Activated naive CD8-positive, alpha-beta T cell (primary cell): ENCODE data around the gene CERCAM.

ENCODE experiments used
- H3K27ac Mint-ChIP-seq: one replicate; pipeline ENCODE4 v1.8.0; 2021; ENCODE audit warnings: mixed read lengths
- H3K27me3 Mint-ChIP-seq: one replicate; pipeline ENCODE4 v1.8.0; 2021; ENCODE audit warnings: mixed read lengths
- H3K36me3 Mint-ChIP-seq: one replicate; pipeline ENCODE4 v1.8.0; 2021; ENCODE audit warnings: mixed read lengths
- H3K4me1 Mint-ChIP-seq: one replicate; pipeline ENCODE4 v1.8.0; 2021; ENCODE audit warnings: low read depth, mixed read lengths
- H3K4me3 Mint-ChIP-seq: one replicate; pipeline ENCODE4 v1.8.0; 2021; ENCODE audit warnings: mild to moderate bottlenecking, mixed read lengths
- H3K9me3 Mint-ChIP-seq: one replicate; pipeline ENCODE4 v1.8.0; 2021; ENCODE audit warnings: low read depth, mixed read lengths

Gene CERCAM

GRCh38 chr9:128420651-128421481 is at the start of gene CERCAM:
CERCAM (plus strand) TSS chr9:128420857; CDS start chr9:128420878, 21 bp downstream.
- Mint-ChIP-seq H3K4me3 (peak within 1 kb of the TSS; percentile 86), H3K9me3 (no peaks in the 10 kb centered on the region), H3K27me3 (peaks cover 11% of the 10 kb centered on the region), H3K36me3 (no peaks in the 10 kb centered on the region), H3K4me1 (peaks cover 8% of the 10 kb centered on the region), H3K27ac (no peak within 1 kb of the TSS)

- Mint-ChIP-seq H3K4me1 (peaks cover 34% of the 10 kb centered on the region), H3K9me3 (no peaks in the 10 kb centered on the region), H3K36me3 (peaks cover 11% of the 10 kb centered on the region), H3K4me3 (peak overlapping the region; percentile 99), H3K27ac (peak overlapping the region; percentile 85), H3K27me3 (no peaks in the 10 kb centered on the region)
Observed at GRCh38 chr9:128371630-128372117, 49.0 kb upstream of the CERCAM start.

GRCh38 chr9:128372188-128372641 is 48.4 kb upstream of the CERCAM start:
- Mint-ChIP-seq H3K4me3 (peak overlapping the region; percentile 99), H3K9me3 (no peaks in the 10 kb centered on the region), H3K4me1 (peaks cover 36% of the 10 kb centered on the region), H3K27me3 (no peaks in the 10 kb centered on the region), H3K27ac (peak overlapping the region; percentile 85), H3K36me3 (peaks cover 11% of the 10 kb centered on the region)

- Mint-ChIP-seq H3K27me3 (no peaks in the 10 kb centered on the region), H3K4me1 (peaks cover 36% of the 10 kb centered on the region), H3K9me3 (no peaks in the 10 kb centered on the region), H3K27ac (peak overlapping the region; percentile 85), H3K36me3 (peaks cover 11% of the 10 kb centered on the region), H3K4me3 (peak overlapping the region; percentile 99)
Observed at GRCh38 chr9:128372784-128373183, 47.9 kb upstream of the CERCAM start.

GRCh38 chr9:128374221-128374675 is 46.4 kb upstream of the CERCAM start:
- no peak overlapping the region for H3K4me3 Mint-ChIP-seq
- H3K27ac Mint-ChIP-seq = no peak overlapping the region
- H3K36me3 Mint-ChIP-seq = peaks cover 12% of the 10 kb centered on the region
- peaks cover 36% of the 10 kb centered on the region for H3K4me1 Mint-ChIP-seq
- H3K27me3 Mint-ChIP-seq = no peaks in the 10 kb centered on the region
- H3K9me3 Mint-ChIP-seq = no peaks in the 10 kb centered on the region

GRCh38 chr9:128375865-128376264 is 44.8 kb upstream of the CERCAM start:
- Mint-ChIP-seq H3K27ac (no peak overlapping the region), H3K4me1 (peaks cover 28% of the 10 kb centered on the region), H3K27me3 (no peaks in the 10 kb centered on the region), H3K36me3 (peaks cover 12% of the 10 kb centered on the region), H3K4me3 (no peak overlapping the region), H3K9me3 (no peaks in the 10 kb centered on the region)

- H3K27ac Mint-ChIP-seq = no peak overlapping the region
- no peaks in the 10 kb centered on the region for H3K27me3 Mint-ChIP-seq
- peaks cover 2% of the 10 kb centered on the region for H3K36me3 Mint-ChIP-seq
- no peaks in the 10 kb centered on the region for H3K9me3 Mint-ChIP-seq
- no peaks in the 10 kb centered on the region for H3K4me1 Mint-ChIP-seq
- no peak overlapping the region for H3K4me3 Mint-ChIP-seq
Observed at GRCh38 chr9:128382261-128382660, 38.4 kb upstream of the CERCAM start.

- no peaks in the 10 kb centered on the region for H3K27me3 Mint-ChIP-seq
- H3K4me3 Mint-ChIP-seq = no peak overlapping the region
- H3K27ac Mint-ChIP-seq = no peak overlapping the region
- H3K4me1 Mint-ChIP-seq = no peaks in the 10 kb centered on the region
- peaks cover 2% of the 10 kb centered on the region for H3K36me3 Mint-ChIP-seq
- H3K9me3 Mint-ChIP-seq = no peaks in the 10 kb centered on the region
Observed at GRCh38 chr9:128383007-128383753, 37.5 kb upstream of the CERCAM start.

GRCh38 chr9:128383791-128384190 is 36.9 kb upstream of the CERCAM start:
- Mint-ChIP-seq H3K4me3 (no peak overlapping the region), H3K36me3 (peaks cover 2% of the 10 kb centered on the region), H3K27me3 (no peaks in the 10 kb centered on the region), H3K4me1 (no peaks in the 10 kb centered on the region), H3K9me3 (no peaks in the 10 kb centered on the region), H3K27ac (no peak overlapping the region)

- Mint-ChIP-seq H3K4me3 (no peak overlapping the region), H3K9me3 (no peaks in the 10 kb centered on the region), H3K36me3 (no peaks in the 10 kb centered on the region), H3K27me3 (no peaks in the 10 kb centered on the region), H3K27ac (peak overlapping the region; percentile 16), H3K4me1 (no peaks in the 10 kb centered on the region)
Observed at GRCh38 chr9:128384801-128385495, 35.7 kb upstream of the CERCAM start.

GRCh38 chr9:128385496-128386460 is 34.9 kb upstream of the CERCAM start:
- Mint-ChIP-seq H3K4me1 (no peaks in the 10 kb centered on the region), H3K27me3 (no peaks in the 10 kb centered on the region), H3K9me3 (no peaks in the 10 kb centered on the region), H3K4me3 (no peak overlapping the region), H3K36me3 (no peaks in the 10 kb centered on the region), H3K27ac (no peak overlapping the region)

- Mint-ChIP-seq H3K27me3 (no peaks in the 10 kb centered on the region), H3K36me3 (no peaks in the 10 kb centered on the region), H3K27ac (no peak overlapping the region), H3K4me3 (no peak overlapping the region), H3K4me1 (no peaks in the 10 kb centered on the region), H3K9me3 (no peaks in the 10 kb centered on the region)
Observed at GRCh38 chr9:128388150-128388549, 32.5 kb upstream of the CERCAM start.

GRCh38 chr9:128389395-128390149 is 31.1 kb upstream of the CERCAM start:
- no peak overlapping the region for H3K4me3 Mint-ChIP-seq
- H3K4me1 Mint-ChIP-seq = no peaks in the 10 kb centered on the region
- no peaks in the 10 kb centered on the region for H3K27me3 Mint-ChIP-seq
- no peak overlapping the region for H3K27ac Mint-ChIP-seq
- no peaks in the 10 kb centered on the region for H3K9me3 Mint-ChIP-seq
- peaks cover 2% of the 10 kb centered on the region for H3K36me3 Mint-ChIP-seq
